Measurements from ENCODE around the gene GFOD1.
A peak's percentile ranks its signal among the peaks of the same experiment; 100 is the strongest.

Gene GFOD1

GRCh38 chr6:13429406-13429753, 58.0 kb downstream of the GFOD1 start:
- TF ChIP-seq, protein P1, sequence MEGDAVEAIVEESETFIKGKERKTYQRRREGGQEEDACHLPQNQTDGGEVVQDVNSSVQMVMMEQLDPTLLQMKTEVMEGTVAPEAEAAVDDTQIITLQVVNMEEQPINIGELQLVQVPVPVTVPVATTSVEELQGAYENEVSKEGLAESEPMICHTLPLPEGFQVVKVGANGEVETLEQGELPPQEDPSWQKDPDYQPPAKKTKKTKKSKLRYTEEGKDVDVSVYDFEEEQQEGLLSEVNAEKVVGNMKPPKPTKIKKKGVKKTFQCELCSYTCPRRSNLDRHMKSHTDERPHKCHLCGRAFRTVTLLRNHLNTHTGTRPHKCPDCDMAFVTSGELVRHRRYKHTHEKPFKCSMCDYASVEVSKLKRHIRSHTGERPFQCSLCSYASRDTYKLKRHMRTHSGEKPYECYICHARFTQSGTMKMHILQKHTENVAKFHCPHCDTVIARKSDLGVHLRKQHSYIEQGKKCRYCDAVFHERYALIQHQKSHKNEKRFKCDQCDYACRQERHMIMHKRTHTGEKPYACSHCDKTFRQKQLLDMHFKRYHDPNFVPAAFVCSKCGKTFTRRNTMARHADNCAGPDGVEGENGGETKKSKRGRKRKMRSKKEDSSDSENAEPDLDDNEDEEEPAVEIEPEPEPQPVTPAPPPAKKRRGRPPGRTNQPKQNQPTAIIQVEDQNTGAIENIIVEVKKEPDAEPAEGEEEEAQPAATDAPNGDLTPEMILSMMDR (conservative IDR thresholded peaks at IDR 0.05; ENCODE audit: low read depth, low read length), result no peak
- no peak overlapping the region for H3K4me3 ChIP-seq (ENCODE audit: low read depth, low read length)
- DNase-seq (ENCODE audit: low read depth), result no peak

- DNase-seq (ENCODE audit: low read depth), result no peak
- no peak overlapping the region for H3K4me3 ChIP-seq (ENCODE audit: low read depth, low read length)
- TF ChIP-seq, protein P1 (conservative IDR thresholded peaks at IDR 0.05; ENCODE audit: low read depth, low read length), result no peak
Measured at GRCh38 chr6:13428583-13429405, 58.6 kb downstream of the GFOD1 start.

- TF ChIP-seq, protein P1 (conservative IDR thresholded peaks at IDR 0.05; ENCODE audit: low read depth, low read length), result no peak
- no peak for DNase-seq (ENCODE audit: low read depth)
- H3K4me3 ChIP-seq (ENCODE audit: low read depth, low read length), result no peak overlapping the region
Measured at GRCh38 chr6:13427801-13428582, 59.4 kb downstream of the GFOD1 start.

GRCh38 chr6:13427316-13427715, 60.1 kb downstream of the GFOD1 start:
- no peak for DNase-seq (ENCODE audit: low read depth)
- no peak overlapping the region for H3K4me3 ChIP-seq (ENCODE audit: low read depth, low read length)
- TF ChIP-seq, protein P1 (conservative IDR thresholded peaks at IDR 0.05; ENCODE audit: low read depth, low read length), result no peak

- peak; percentile 45 for DNase-seq (ENCODE audit: low read depth)
- TF ChIP-seq, protein P1 (conservative IDR thresholded peaks at IDR 0.05; ENCODE audit: low read depth, low read length), result no peak
- no peak overlapping the region for H3K4me3 ChIP-seq (ENCODE audit: low read depth, low read length)
Measured at GRCh38 chr6:13425943-13426931, 61.2 kb downstream of the GFOD1 start.

DNA sequence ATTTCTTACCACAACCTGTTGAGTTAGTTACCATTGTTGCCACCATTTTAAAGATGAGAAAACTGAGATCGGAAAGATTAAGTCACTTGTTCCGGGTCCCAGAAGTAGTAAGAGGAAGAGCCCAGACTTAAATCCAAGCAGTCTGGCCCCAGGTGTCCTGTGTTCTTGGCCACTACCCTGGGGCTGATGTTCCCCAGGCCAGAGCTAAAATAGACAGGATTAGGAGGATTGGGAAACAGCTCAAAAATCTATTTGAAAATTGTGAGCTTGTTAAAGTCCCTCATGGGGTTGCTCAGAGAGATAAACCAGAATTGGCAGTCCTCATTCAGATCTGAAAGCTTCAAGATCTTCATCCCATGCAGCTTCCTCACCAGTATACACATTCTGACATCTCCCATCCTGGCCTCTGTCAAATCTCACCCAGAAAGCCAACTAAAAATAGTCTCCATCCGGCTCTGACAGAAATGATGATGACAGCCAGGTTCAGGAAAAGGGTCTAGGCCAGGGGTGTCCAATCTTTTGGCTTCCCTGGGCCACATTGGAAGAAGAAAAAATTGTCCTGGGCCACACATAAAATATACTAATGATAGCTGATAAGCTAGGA, 62.0 kb downstream of the GFOD1 start:
- no peak for DNase-seq (ENCODE audit: low read depth)
- no peak overlapping the region for H3K4me3 ChIP-seq (ENCODE audit: low read depth, low read length)
- TF ChIP-seq, protein P1 (conservative IDR thresholded peaks at IDR 0.05; ENCODE audit: low read depth, low read length), result no peak

All from choroid plexus epithelial cell (primary cell).